ENCODE measurements around the gene MUC5B. TPM values are rescaled to one million over a fixed set of nuclear protein-coding genes. Genes with fewer than 3 reads are reported as not detected.

MUC5B gene
- total RNA-seq, 4 donors from 2014 or later, result 0.22 to 0.61 (median 0.29) TPM; not detected in 1

- TF ChIP-seq CTCF (IDR thresholded peaks at IDR 0.05) (no peak), POLR2A (IDR thresholded peaks at IDR 0.05) (no peak)
- peak in 1 of 2 donors; percentile 84 for DNase-seq (ENCODE audit: low spot score in 2 of 2)
- intact Hi-C loops (cut with DNase I; ENCODE audit: low total_unique reads), result no loop called here
Observed at GRCh38 chr11:1224491-1225385, 1.9 kb downstream of the MUC5B start.

GRCh38 chr11:1225386-1226225 lies 2.7 kb downstream of the MUC5B start:
- intact Hi-C loops (cut with DNase I; ENCODE audit: low total_unique reads), result no loop called here
- 69 to 76% methylated on average over 29 of the region's 29 CpGs for WGBS, 2 donors
- DNase-seq (ENCODE audit: low spot score in 2 of 2), result peak in 1 of 2 donors; percentile 80
- TF ChIP-seq POLR2A (IDR thresholded peaks at IDR 0.05) (no peak), CTCF (IDR thresholded peaks at IDR 0.05) (no peak)
- no peak overlapping the region for H3K4me3 ChIP-seq (ENCODE audit: low read depth, poor library complexity, severe bottlenecking)

More at GRCh38 chr11:1224491-1225385, 1.9 kb downstream of the MUC5B start:
- 46 to 49% methylated on average over 24 of the region's 27 CpGs for WGBS, 2 donors
- H3K4me3 ChIP-seq (ENCODE audit: low read depth, poor library complexity, severe bottlenecking), result no peak overlapping the region

GRCh38 chr11:1226226-1226985 lies 3.5 kb downstream of the MUC5B start:
- 72 to 76% methylated on average over 38 to 40 of the region's 41 CpGs for WGBS, 2 donors

GRCh38 chr11:1226986-1227550 lies 4.2 kb downstream of the MUC5B start:
- intact Hi-C loops (cut with DNase I; ENCODE audit: low total_unique reads), result no loop called here
- TF ChIP-seq CTCF (IDR thresholded peaks at IDR 0.05) (no peak), POLR2A (IDR thresholded peaks at IDR 0.05) (no peak)
- no peak overlapping the region for H3K4me3 ChIP-seq (ENCODE audit: low read depth, poor library complexity, severe bottlenecking)
- peak in 1 of 2 donors; percentile 82 for DNase-seq (ENCODE audit: low spot score in 2 of 2)
- WGBS, 2 donors, result 63 to 68% methylated on average over 19 to 23 of the region's 23 CpGs

More at GRCh38 chr11:1226226-1226985, 3.5 kb downstream of the MUC5B start:
- TF ChIP-seq POLR2A (IDR thresholded peaks at IDR 0.05) (no peak), CTCF (IDR thresholded peaks at IDR 0.05) (no peak)
- intact Hi-C loops (cut with DNase I; ENCODE audit: low total_unique reads), result no loop called here
- no peak overlapping the region for H3K4me3 ChIP-seq (ENCODE audit: low read depth, poor library complexity, severe bottlenecking)
- DNase-seq (ENCODE audit: low spot score in 2 of 2), result peak in 1 of 2 donors; percentile 76

- DNase-seq (ENCODE audit: low spot score in 2 of 2), result peak in 1 of 2 donors; percentile 45
- intact Hi-C loops (cut with DNase I; ENCODE audit: low total_unique reads), result no loop called here
- 78% methylated on average over 21 to 22 of the region's 23 CpGs for WGBS, 2 donors
- TF ChIP-seq POLR2A (IDR thresholded peaks at IDR 0.05) (no peak), CTCF (IDR thresholded peaks at IDR 0.05) (no peak)
- H3K4me3 ChIP-seq (ENCODE audit: low read depth, poor library complexity, severe bottlenecking), result no peak overlapping the region
Observed at GRCh38 chr11:1227551-1228100, 4.8 kb downstream of the MUC5B start.
